Measurements from ENCODE around the gene NSUN2. TPM values are rescaled to one million over a fixed set of nuclear protein-coding genes. Genes with fewer than 3 reads are reported as not detected.

NSUN2 gene
- total RNA-seq, 2 experiments from 2014 or later: 48.3 to 50.8 TPM

GRCh38 chr5:6554812-6555211, 78.0 kb downstream of the NSUN2 start:
- intact Hi-C loops (cut with DNase I, micrococcal nuclease): no loop called here
- ATAC-seq (ENCODE audit: poor library complexity) (no peak), DNase-seq (no peak)
- POLR2A ChIA-PET: no interaction called here
- Mint-ChIP-seq H3K4me1 (ENCODE audit: low read depth) (no peaks in the 10 kb centered on the region), H3K36me3 (ENCODE audit: low read depth) (no peaks in the 10 kb centered on the region), H3K27ac (no peak overlapping the region), H3K9me3 (no peaks in the 10 kb centered on the region), H3K27me3 (peaks cover 13% of the 10 kb centered on the region), H3K4me3 (no peak overlapping the region)
- Histone ChIP-seq H3K36me3 (ENCODE audit: insufficient read depth, low read length) (no peaks in the 10 kb centered on the region), H3K4me3 (ENCODE audit: low read length) (no peak overlapping the region), H3K9me3 (ENCODE audit: control insufficient read depth in 1 of 2, insufficient read depth in 1 of 2, low read length in 2 of 2) (peaks cover 0 to 7% of the 10 kb centered on the region in 2 experiments), H3K4me1 (ENCODE audit: insufficient read depth, low read length) (no peaks in the 10 kb centered on the region), H3K27me3 (ENCODE audit: control insufficient read depth in 1 of 2, insufficient read depth in 2 of 2, low read length in 2 of 2) (peaks cover 0 to 7% of the 10 kb centered on the region in 2 experiments), H3K27ac (ENCODE audit: low read depth in 1 of 2, low read length in 2 of 2) (no peak overlapping the region)
- no peak for TF ChIP-seq CTCF (IDR thresholded peaks at IDR 0.05)
- CTCF ChIA-PET: no interaction called here

- Histone ChIP-seq H3K27me3 (ENCODE audit: control insufficient read depth in 1 of 2, insufficient read depth in 2 of 2, low read length in 2 of 2) (peaks cover 0 to 7% of the 10 kb centered on the region in 2 experiments), H3K4me3 (ENCODE audit: low read length) (no peak overlapping the region), H3K9me3 (ENCODE audit: control insufficient read depth in 1 of 2, insufficient read depth in 1 of 2, low read length in 2 of 2) (peaks cover 0 to 7% of the 10 kb centered on the region in 2 experiments), H3K36me3 (ENCODE audit: insufficient read depth, low read length) (no peaks in the 10 kb centered on the region), H3K4me1 (ENCODE audit: insufficient read depth, low read length) (no peaks in the 10 kb centered on the region), H3K27ac (ENCODE audit: low read depth in 1 of 2, low read length in 2 of 2) (no peak overlapping the region)
- ChIA-PET POLR2A (no interaction called here), CTCF (no interaction called here)
- DNase-seq (no peak), ATAC-seq (ENCODE audit: poor library complexity) (no peak)
- Mint-ChIP-seq H3K4me3 (no peak overlapping the region), H3K27me3 (peaks cover 19% of the 10 kb centered on the region), H3K36me3 (ENCODE audit: low read depth) (no peaks in the 10 kb centered on the region), H3K4me1 (ENCODE audit: low read depth) (no peaks in the 10 kb centered on the region), H3K27ac (no peak overlapping the region), H3K9me3 (no peaks in the 10 kb centered on the region)
- intact Hi-C loops (cut with DNase I, micrococcal nuclease): no loop called here
- no peak for TF ChIP-seq CTCF (IDR thresholded peaks at IDR 0.05)
Measured at GRCh38 chr5:6553972-6554371, 78.9 kb downstream of the NSUN2 start.

- peaks cover 0 to 7% of the 10 kb centered on the region in 2 experiments for H3K27me3 ChIP-seq (ENCODE audit: control insufficient read depth in 1 of 2, insufficient read depth in 2 of 2, low read length in 2 of 2)
- H3K36me3 ChIP-seq (ENCODE audit: insufficient read depth, low read length): no peaks in the 10 kb centered on the region
- peaks cover 0 to 7% of the 10 kb centered on the region in 2 experiments for H3K9me3 ChIP-seq (ENCODE audit: control insufficient read depth in 1 of 2, insufficient read depth in 1 of 2, low read length in 2 of 2)
- ATAC-seq (ENCODE audit: poor library complexity) (no peak), DNase-seq (no peak)
- H3K4me3 ChIP-seq (ENCODE audit: low read length): no peak overlapping the region
- TF ChIP-seq CTCF (IDR thresholded peaks at IDR 0.05): no peak
- intact Hi-C loops (cut with DNase I, micrococcal nuclease): no loop called here
- no peaks in the 10 kb centered on the region for H3K4me1 ChIP-seq (ENCODE audit: insufficient read depth, low read length)
- Mint-ChIP-seq H3K27ac (no peak overlapping the region), H3K4me1 (ENCODE audit: low read depth) (no peaks in the 10 kb centered on the region), H3K9me3 (no peaks in the 10 kb centered on the region), H3K4me3 (no peak overlapping the region), H3K36me3 (ENCODE audit: low read depth) (no peaks in the 10 kb centered on the region), H3K27me3 (peaks cover 20% of the 10 kb centered on the region)
- H3K27ac ChIP-seq (ENCODE audit: low read depth in 1 of 2, low read length in 2 of 2): no peak overlapping the region
- ChIA-PET POLR2A (no interaction called here), CTCF (no interaction called here)
Measured at GRCh38 chr5:6552612-6553011, 80.2 kb downstream of the NSUN2 start.

Data from CD4-positive, alpha-beta T cell (primary cell).